ENCODE data around the gene KCNH8. TPM values are rescaled to one million over a fixed set of nuclear protein-coding genes. Genes with fewer than 3 reads are reported as not detected.

The KCNH8 gene
- total RNA-seq, 1 experiment from 2014 or later, result 0.12 TPM

DNA sequence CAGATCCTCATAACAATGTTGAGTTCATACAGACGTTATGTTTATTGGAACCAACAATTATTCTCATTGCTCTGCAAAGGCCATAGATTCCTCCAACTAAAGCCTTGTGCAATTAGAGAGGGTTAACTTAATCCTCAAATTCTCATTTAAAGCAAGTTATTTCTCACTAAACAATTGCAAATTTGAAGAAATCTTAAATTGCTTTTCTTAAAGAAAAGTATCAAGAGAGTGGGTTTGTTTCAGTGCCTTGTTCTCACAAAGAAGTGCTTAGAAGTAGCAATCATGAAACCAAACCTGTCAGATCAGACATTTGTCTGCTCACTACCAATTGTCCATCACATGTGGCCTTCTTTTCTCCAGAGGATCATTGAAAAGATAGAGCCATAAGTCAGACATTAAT lies 124.8 kb downstream of the KCNH8 start:
- Histone ChIP-seq H3K36me3 (ENCODE audit: control insufficient read depth in 1 of 2, insufficient read depth in 2 of 2, low read length in 2 of 2) (no peaks in the 10 kb centered on the region), H3K9me2 (ENCODE audit: insufficient read depth) (no peaks in the 10 kb centered on the region), H3K27me3 (ENCODE audit: insufficient read depth, low read length) (no peaks in the 10 kb centered on the region), H3K4me3 (replicated peaks in 1 of 2; ENCODE audit: low read depth in 1 of 2, low read length in 2 of 2) (no peak overlapping the region), H3K79me2 (ENCODE audit: insufficient read depth, low read length) (no peaks in the 10 kb centered on the region), H3K9me3 (ENCODE audit: control insufficient read depth in 1 of 2, insufficient read depth in 1 of 2, low read depth in 1 of 2, low read length in 2 of 2) (peaks cover 0 to 7% of the 10 kb centered on the region in 2 experiments; a peak in 2 of 4 replicates), H3K4me1 (ENCODE audit: control insufficient read depth in 1 of 2, insufficient read depth in 2 of 2, low read length in 2 of 2) (no peaks in the 10 kb centered on the region), H3K9ac (ENCODE audit: low read length) (no peak overlapping the region), H3K27ac (ENCODE audit: low read depth, low read length) (no peak overlapping the region), H4K20me1 (ENCODE audit: insufficient read depth) (no peaks in the 10 kb centered on the region), H3K4me2 (ENCODE audit: low read length) (no peak overlapping the region), H2AFZ (ENCODE audit: low read depth, low read length, poor library complexity, severe bottlenecking) (no peak overlapping the region)
- BruUV-seq (replicated peaks), result no TSS peak
- DNase-seq (ENCODE audit: low read depth, low spot score) (no peak), ATAC-seq (no peak)
- no peak for TF ChIP-seq SRF (IDR thresholded peaks at IDR 0.05; ENCODE audit: low read depth)
- no peak for TF ChIP-seq POLR2AphosphoS5 (IDR thresholded peaks at IDR 0.05; ENCODE audit: low read depth, low read length)
- no peak for TF ChIP-seq POLR2A (IDR thresholded peaks at IDR 0.05; ENCODE audit: borderline replicate concordance, extremely low read depth, insufficient read depth, insufficient read length)
- TF ChIP-seq, protein P1, sequence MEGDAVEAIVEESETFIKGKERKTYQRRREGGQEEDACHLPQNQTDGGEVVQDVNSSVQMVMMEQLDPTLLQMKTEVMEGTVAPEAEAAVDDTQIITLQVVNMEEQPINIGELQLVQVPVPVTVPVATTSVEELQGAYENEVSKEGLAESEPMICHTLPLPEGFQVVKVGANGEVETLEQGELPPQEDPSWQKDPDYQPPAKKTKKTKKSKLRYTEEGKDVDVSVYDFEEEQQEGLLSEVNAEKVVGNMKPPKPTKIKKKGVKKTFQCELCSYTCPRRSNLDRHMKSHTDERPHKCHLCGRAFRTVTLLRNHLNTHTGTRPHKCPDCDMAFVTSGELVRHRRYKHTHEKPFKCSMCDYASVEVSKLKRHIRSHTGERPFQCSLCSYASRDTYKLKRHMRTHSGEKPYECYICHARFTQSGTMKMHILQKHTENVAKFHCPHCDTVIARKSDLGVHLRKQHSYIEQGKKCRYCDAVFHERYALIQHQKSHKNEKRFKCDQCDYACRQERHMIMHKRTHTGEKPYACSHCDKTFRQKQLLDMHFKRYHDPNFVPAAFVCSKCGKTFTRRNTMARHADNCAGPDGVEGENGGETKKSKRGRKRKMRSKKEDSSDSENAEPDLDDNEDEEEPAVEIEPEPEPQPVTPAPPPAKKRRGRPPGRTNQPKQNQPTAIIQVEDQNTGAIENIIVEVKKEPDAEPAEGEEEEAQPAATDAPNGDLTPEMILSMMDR (IDR thresholded peaks at IDR 0.05 in 2 of 3, conservative IDR thresholded peaks at IDR 0.05 in 1 of 3; ENCODE audit: borderline replicate concordance in 1 of 3, insufficient read depth in 1 of 3, low read depth in 2 of 3, low read length in 2 of 3), result no peak
- TF ChIP-seq FOSL1 (IDR thresholded peaks at IDR 0.05; ENCODE audit: low read depth), result no peak
- ChIA-PET RAD21 (ENCODE audit: low non-redundant PET in 1 of 2, low total read pairs in 2 of 2, uncharacterized antibody in 2 of 2, unreplicated experiment in 2 of 2) (no interaction called here), POLR2A (no interaction called here), CTCF (no interaction called here)
- intact Hi-C loops (cut with micrococcal nuclease), result no loop called here

DNA sequence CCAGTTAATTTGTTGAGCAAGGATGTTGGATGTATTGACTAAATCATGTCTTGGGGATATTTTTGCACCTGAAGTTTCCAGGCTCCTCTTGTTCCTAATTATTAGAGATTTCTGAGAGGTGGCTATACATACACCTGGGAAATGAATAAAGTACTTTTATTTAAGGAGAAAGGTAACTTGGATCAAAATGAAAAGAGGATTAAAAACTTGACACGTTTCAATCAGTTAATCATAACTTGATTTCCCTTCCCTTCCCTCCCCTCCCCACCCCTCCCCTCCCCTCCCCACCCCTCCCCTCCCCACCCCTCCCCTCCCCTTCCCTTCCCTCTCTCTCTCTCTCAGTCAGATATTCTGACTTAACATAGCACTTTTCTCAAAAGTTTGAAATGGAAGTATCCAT lies 126.3 kb downstream of the KCNH8 start:
- no peak overlapping the region for H3K4me3 ChIP-seq (replicated peaks in 1 of 2; ENCODE audit: low read depth in 1 of 2, low read length in 2 of 2)
- H3K27me3 ChIP-seq (ENCODE audit: insufficient read depth, low read length), result no peaks in the 10 kb centered on the region
- ChIA-PET POLR2A (no interaction called here), CTCF (no interaction called here), RAD21 (ENCODE audit: low non-redundant PET in 1 of 2, low total read pairs in 2 of 2, uncharacterized antibody in 2 of 2, unreplicated experiment in 2 of 2) (no interaction called here)
- peaks cover 0 to 7% of the 10 kb centered on the region in 2 experiments; a peak in 2 of 4 replicates for H3K9me3 ChIP-seq (ENCODE audit: control insufficient read depth in 1 of 2, insufficient read depth in 1 of 2, low read depth in 1 of 2, low read length in 2 of 2)
- no peak overlapping the region for H2AFZ ChIP-seq (ENCODE audit: low read depth, low read length, poor library complexity, severe bottlenecking)
- H3K4me2 ChIP-seq (ENCODE audit: low read length), result no peak overlapping the region
- no peak for DNase-seq (ENCODE audit: low read depth, low spot score)
- H3K27ac ChIP-seq (ENCODE audit: low read depth, low read length), result no peak overlapping the region
- no TSS peak for BruUV-seq (replicated peaks)
- H3K36me3 ChIP-seq (ENCODE audit: control insufficient read depth in 1 of 2, insufficient read depth in 2 of 2, low read length in 2 of 2), result no peaks in the 10 kb centered on the region
- H3K4me1 ChIP-seq (ENCODE audit: control insufficient read depth in 1 of 2, insufficient read depth in 2 of 2, low read length in 2 of 2), result no peaks in the 10 kb centered on the region
- ATAC-seq, result no peak
- H4K20me1 ChIP-seq (ENCODE audit: insufficient read depth), result no peaks in the 10 kb centered on the region
- H3K9ac ChIP-seq (ENCODE audit: low read length), result no peak overlapping the region
- H3K9me2 ChIP-seq (ENCODE audit: insufficient read depth), result no peaks in the 10 kb centered on the region
- H3K79me2 ChIP-seq (ENCODE audit: insufficient read depth, low read length), result no peaks in the 10 kb centered on the region
- intact Hi-C loops (cut with micrococcal nuclease), result no loop called here
- TF ChIP-seq CEBPB (IDR thresholded peaks at IDR 0.05; ENCODE audit: low read depth) (no peak), POLR2A (IDR thresholded peaks at IDR 0.05; ENCODE audit: borderline replicate concordance, extremely low read depth, insufficient read depth, insufficient read length) (no peak), JUND (IDR thresholded peaks at IDR 0.05) (no peak), ZNF274 (IDR thresholded peaks at IDR 0.05; ENCODE audit: low read depth, low read length) (no peak), SRF (IDR thresholded peaks at IDR 0.05; ENCODE audit: low read depth) (no peak), ELF1 (IDR thresholded peaks at IDR 0.05; ENCODE audit: borderline replicate concordance, low read depth) (no peak), EZH2 (IDR thresholded peaks at IDR 0.05) (no peak), ZFX (IDR thresholded peaks at IDR 0.05) (no peak)
- TF ChIP-seq, protein P1 (IDR thresholded peaks at IDR 0.05 in 2 of 3, conservative IDR thresholded peaks at IDR 0.05 in 1 of 3; ENCODE audit: borderline replicate concordance in 1 of 3, insufficient read depth in 1 of 3, low read depth in 2 of 3, low read length in 2 of 3), result no peak
- TF ChIP-seq, protein P2, sequence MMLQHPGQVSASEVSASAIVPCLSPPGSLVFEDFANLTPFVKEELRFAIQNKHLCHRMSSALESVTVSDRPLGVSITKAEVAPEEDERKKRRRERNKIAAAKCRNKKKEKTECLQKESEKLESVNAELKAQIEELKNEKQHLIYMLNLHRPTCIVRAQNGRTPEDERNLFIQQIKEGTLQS (IDR thresholded peaks at IDR 0.05), result no peak
- TF ChIP-seq, protein P3, sequence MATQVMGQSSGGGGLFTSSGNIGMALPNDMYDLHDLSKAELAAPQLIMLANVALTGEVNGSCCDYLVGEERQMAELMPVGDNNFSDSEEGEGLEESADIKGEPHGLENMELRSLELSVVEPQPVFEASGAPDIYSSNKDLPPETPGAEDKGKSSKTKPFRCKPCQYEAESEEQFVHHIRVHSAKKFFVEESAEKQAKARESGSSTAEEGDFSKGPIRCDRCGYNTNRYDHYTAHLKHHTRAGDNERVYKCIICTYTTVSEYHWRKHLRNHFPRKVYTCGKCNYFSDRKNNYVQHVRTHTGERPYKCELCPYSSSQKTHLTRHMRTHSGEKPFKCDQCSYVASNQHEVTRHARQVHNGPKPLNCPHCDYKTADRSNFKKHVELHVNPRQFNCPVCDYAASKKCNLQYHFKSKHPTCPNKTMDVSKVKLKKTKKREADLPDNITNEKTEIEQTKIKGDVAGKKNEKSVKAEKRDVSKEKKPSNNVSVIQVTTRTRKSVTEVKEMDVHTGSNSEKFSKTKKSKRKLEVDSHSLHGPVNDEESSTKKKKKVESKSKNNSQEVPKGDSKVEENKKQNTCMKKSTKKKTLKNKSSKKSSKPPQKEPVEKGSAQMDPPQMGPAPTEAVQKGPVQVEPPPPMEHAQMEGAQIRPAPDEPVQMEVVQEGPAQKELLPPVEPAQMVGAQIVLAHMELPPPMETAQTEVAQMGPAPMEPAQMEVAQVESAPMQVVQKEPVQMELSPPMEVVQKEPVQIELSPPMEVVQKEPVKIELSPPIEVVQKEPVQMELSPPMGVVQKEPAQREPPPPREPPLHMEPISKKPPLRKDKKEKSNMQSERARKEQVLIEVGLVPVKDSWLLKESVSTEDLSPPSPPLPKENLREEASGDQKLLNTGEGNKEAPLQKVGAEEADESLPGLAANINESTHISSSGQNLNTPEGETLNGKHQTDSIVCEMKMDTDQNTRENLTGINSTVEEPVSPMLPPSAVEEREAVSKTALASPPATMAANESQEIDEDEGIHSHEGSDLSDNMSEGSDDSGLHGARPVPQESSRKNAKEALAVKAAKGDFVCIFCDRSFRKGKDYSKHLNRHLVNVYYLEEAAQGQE (IDR thresholded peaks at IDR 0.05; ENCODE audit: low read depth), result no peak

All from HCT116 (cell line).